Measurements from ENCODE around the gene PPP1CC.

DNA sequence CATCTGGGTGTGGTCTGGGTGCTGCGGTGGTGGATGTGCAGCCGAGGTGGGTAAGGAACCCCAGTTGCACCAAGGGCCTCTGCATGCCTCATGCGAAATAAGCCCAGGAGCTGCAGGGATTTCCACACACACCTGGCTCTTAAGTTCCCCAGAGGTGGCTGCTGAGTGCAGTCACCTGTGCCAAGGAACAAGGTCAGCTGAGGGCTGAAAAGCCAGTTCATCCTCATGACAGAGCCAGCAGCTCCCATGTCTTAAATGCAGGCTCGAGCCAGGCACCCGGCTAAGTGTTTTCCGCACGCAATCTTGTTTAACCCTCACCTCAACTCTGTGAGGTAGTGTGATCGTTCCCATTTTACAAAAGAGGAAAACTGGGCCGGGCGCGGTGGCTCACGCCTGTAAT is 63.5 kb downstream of the PPP1CC start:
- TF ChIP-seq, protein P1, sequence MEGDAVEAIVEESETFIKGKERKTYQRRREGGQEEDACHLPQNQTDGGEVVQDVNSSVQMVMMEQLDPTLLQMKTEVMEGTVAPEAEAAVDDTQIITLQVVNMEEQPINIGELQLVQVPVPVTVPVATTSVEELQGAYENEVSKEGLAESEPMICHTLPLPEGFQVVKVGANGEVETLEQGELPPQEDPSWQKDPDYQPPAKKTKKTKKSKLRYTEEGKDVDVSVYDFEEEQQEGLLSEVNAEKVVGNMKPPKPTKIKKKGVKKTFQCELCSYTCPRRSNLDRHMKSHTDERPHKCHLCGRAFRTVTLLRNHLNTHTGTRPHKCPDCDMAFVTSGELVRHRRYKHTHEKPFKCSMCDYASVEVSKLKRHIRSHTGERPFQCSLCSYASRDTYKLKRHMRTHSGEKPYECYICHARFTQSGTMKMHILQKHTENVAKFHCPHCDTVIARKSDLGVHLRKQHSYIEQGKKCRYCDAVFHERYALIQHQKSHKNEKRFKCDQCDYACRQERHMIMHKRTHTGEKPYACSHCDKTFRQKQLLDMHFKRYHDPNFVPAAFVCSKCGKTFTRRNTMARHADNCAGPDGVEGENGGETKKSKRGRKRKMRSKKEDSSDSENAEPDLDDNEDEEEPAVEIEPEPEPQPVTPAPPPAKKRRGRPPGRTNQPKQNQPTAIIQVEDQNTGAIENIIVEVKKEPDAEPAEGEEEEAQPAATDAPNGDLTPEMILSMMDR (IDR thresholded peaks at IDR 0.05) = no peak
- no peak for TF ChIP-seq POLR2AphosphoS5 (IDR thresholded peaks at IDR 0.05)
